Thoracic aorta (tissue), 2 donors: Measurements from ENCODE around the gene GCNT2. TPM values are rescaled to one million over a fixed set of nuclear protein-coding genes. Genes with fewer than 3 reads are reported as not detected.
"Not testable (repeated sequence)": the region's sequence is repeated elsewhere in the genome, so short reads cannot be mapped to it uniquely, and the experiment has no call there.

Experiments used
- ATAC-seq: fragments of 150-250 bp; one replicate; pipeline ENCODE4 v1.8.0; 2017; ENCODE audit warnings: low read depth; ENCODE audit not compliant: insufficient number of reproducible peaks, low FRiP score
- DNase-seq: peaks from one replicate; pipeline ENCODE4 v3.0.0-alpha.2; 2020; ENCODE audit warnings: low spot score
- H3K27ac ChIP-seq, 2 donors: fragments of 200-600 bp; sonication (generic); 1 replicate in 1 of 2; 2 replicates in 1 of 2; pipeline ENCODE4 v1.5.1; 2016; ENCODE audit warnings: mild to moderate bottlenecking in 2 of 2, moderate library complexity in 2 of 2
- H3K27me3 ChIP-seq: fragments of 200-600 bp; sonication (generic); replicated peaks from 2 replicates; pipeline ENCODE4 v1.6.0; 2016; ENCODE audit warnings: mild to moderate bottlenecking; ENCODE audit not compliant: insufficient read depth
- H3K36me3 ChIP-seq: fragments of 200-600 bp; sonication (generic); one replicate; pipeline ENCODE4 v1.5.1; 2016
- H3K4me1 ChIP-seq, 2 donors: fragments of 200-600 bp; sonication (generic); 1 replicate in 1 of 2; 2 replicates in 1 of 2; pipeline versions ENCODE4 v1.5.1 to v1.6.0; 2016; ENCODE audit warnings: low read depth in 2 of 2, mild to moderate bottlenecking in 1 of 2; ENCODE audit not compliant: control insufficient read depth in 1 of 2
- H3K4me3 ChIP-seq: fragments of 200-600 bp; sonication (generic); 2 replicates; pipeline ENCODE4 v1.5.1; 2016; ENCODE audit warnings: mild to moderate bottlenecking
- H3K9me3 ChIP-seq: fragments of 200-600 bp; sonication (generic); 2 replicates; pipeline ENCODE4 v1.5.1; 2016
- CTCF ChIP-seq: fragments of 200-600 bp; sonication (generic); IDR thresholded peaks from one replicate; pipeline ENCODE4 v1.5.1; 2019; ENCODE audit warnings: antibody characterized with exemption
- total RNA-seq, 2 donors: library from RNA; depleted of rRNA; stranded (reverse); fragments of >200 nt; gene quantifications; one replicate each; pipeline versions ENCODE4 v1.1.0 to v1.2.3, GENCODE V29; 2016

The GCNT2 gene
- total RNA-seq, 2 donors from 2014 or later: 29.1 to 44.9 TPM

GRCh38 chr6:10579803-10580202 lies 58.7 kb downstream of the GCNT2 start:
- Histone ChIP-seq H3K4me1 (peaks cover 4 to 7% of the 10 kb centered on the region in 2 donors), H3K36me3 (no peaks in the 10 kb centered on the region), H3K27me3 (no peaks in the 10 kb centered on the region), H3K4me3 (no peak overlapping the region), H3K9me3 (no peaks in the 10 kb centered on the region), H3K27ac (no peak overlapping the region)
- DNase-seq: no peak
- ATAC-seq: no peak
- no peak for TF ChIP-seq CTCF

- H3K36me3 ChIP-seq: no peaks in the 10 kb centered on the region
- no peak overlapping the region for H3K4me3 ChIP-seq
- no peak for TF ChIP-seq CTCF
- DNase-seq: no peak
- no peaks in the 10 kb centered on the region for H3K9me3 ChIP-seq
- H3K4me1 ChIP-seq: peaks cover 4 to 7% of the 10 kb centered on the region in 2 donors
- H3K27ac ChIP-seq: no peak overlapping the region
- no peak for ATAC-seq
- H3K27me3 ChIP-seq: no peaks in the 10 kb centered on the region
These were observed 59.4 kb downstream of the GCNT2 start for GRCh38 chr6:10580570-10580969.

GRCh38 chr6:10581402-10581801 lies 60.3 kb downstream of the GCNT2 start:
- ATAC-seq: not testable (repeated sequence)
- peaks cover 9 to 10% of the 10 kb centered on the region in 2 donors for H3K4me1 ChIP-seq

GRCh38 chr6:10582774-10583508 lies 61.8 kb downstream of the GCNT2 start:
- TF ChIP-seq CTCF: no peak
- Histone ChIP-seq H3K36me3 (no peaks in the 10 kb centered on the region), H3K27me3 (no peaks in the 10 kb centered on the region), H3K4me3 (no peak overlapping the region), H3K4me1 (peaks cover 9 to 20% of the 10 kb centered on the region in 2 donors), H3K27ac (no peak overlapping the region), H3K9me3 (no peaks in the 10 kb centered on the region)
- DNase-seq: no peak
- ATAC-seq: no peak

More at GRCh38 chr6:10581402-10581801, 60.3 kb downstream of the GCNT2 start:
- H3K36me3 ChIP-seq, DNase-seq, H3K4me3 ChIP-seq, H3K27me3 ChIP-seq, H3K9me3 ChIP-seq: not testable (repeated sequence)
- peak overlapping the region in 1 of 2 donors; percentile 16 for H3K27ac ChIP-seq

GRCh38 chr6:10583509-10583901 lies 62.4 kb downstream of the GCNT2 start:
- DNase-seq (no peak), ATAC-seq (no peak)
- Histone ChIP-seq H3K36me3 (no peaks in the 10 kb centered on the region), H3K9me3 (no peaks in the 10 kb centered on the region), H3K4me3 (no peak overlapping the region), H3K27ac (no peak overlapping the region), H3K27me3 (no peaks in the 10 kb centered on the region), H3K4me1 (peaks cover 9 to 25% of the 10 kb centered on the region in 2 donors)
- no peak for TF ChIP-seq CTCF

GRCh38 chr6:10584607-10585006 lies 63.5 kb downstream of the GCNT2 start:
- no peak for TF ChIP-seq CTCF
- Histone ChIP-seq H3K4me1 (peaks cover 9 to 29% of the 10 kb centered on the region in 2 donors), H3K27ac (no peak overlapping the region), H3K36me3 (no peaks in the 10 kb centered on the region), H3K9me3 (no peaks in the 10 kb centered on the region), H3K4me3 (no peak overlapping the region), H3K27me3 (no peaks in the 10 kb centered on the region)
- ATAC-seq (no peak), DNase-seq (no peak)
